NB4 (cell line): ENCODE data around the gene NQO1.

ENCODE experiments used
- POLR2A ChIP-seq: IDR thresholded peaks from 2 replicates; pipeline ENCODE4 v1.6.1; 2011; ENCODE audit warnings: mild to moderate bottlenecking; ENCODE audit not compliant: insufficient read length; ENCODE audit errors: extremely low read depth
- TF ChIP-seq, protein P1 (sequence below): IDR thresholded peaks from one replicate; pipeline ENCODE4 v1.5.1; 2012; ENCODE audit warnings: low read depth, low read length

GRCh38 chr16:69745959-69746358 is 19.6 kb upstream of the NQO1 start:
- TF ChIP-seq, protein P1, sequence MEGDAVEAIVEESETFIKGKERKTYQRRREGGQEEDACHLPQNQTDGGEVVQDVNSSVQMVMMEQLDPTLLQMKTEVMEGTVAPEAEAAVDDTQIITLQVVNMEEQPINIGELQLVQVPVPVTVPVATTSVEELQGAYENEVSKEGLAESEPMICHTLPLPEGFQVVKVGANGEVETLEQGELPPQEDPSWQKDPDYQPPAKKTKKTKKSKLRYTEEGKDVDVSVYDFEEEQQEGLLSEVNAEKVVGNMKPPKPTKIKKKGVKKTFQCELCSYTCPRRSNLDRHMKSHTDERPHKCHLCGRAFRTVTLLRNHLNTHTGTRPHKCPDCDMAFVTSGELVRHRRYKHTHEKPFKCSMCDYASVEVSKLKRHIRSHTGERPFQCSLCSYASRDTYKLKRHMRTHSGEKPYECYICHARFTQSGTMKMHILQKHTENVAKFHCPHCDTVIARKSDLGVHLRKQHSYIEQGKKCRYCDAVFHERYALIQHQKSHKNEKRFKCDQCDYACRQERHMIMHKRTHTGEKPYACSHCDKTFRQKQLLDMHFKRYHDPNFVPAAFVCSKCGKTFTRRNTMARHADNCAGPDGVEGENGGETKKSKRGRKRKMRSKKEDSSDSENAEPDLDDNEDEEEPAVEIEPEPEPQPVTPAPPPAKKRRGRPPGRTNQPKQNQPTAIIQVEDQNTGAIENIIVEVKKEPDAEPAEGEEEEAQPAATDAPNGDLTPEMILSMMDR, result no peak
- no peak for TF ChIP-seq POLR2A
